ENCODE results near the gene SEPHS1. TPM values are rescaled to one million over a fixed set of nuclear protein-coding genes. Genes with fewer than 3 reads are reported as not detected.
"Not testable (repeated sequence)": the region's sequence is repeated elsewhere in the genome, so short reads cannot be mapped to it uniquely, and the experiment has no call there.

Gene SEPHS1
- total RNA-seq, 2 experiments from 2014 or later = 74.5 to 74.7 TPM

DNA sequence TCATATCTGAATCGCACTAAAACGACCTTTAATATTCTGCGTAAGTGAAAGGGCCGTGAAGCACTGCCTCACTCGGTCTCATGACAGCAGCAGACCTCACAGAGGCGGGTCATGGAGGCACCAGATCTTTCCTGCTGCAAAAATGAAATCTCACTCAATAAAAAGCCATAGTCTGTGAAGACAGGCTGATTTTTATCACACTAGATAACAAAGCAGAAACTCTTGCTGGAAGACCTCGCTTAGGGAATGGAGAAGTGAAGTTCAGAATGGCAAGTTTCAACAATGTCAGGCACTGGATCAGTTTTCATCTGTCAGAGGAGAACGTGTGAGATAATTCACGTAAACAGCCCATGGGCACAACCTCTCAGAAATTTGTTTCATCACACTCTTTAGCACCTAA, 8.0 kb downstream of the SEPHS1 start:
- Mint-ChIP-seq H3K4me3 (peak overlapping the region; percentile 39), H3K9me3 (ENCODE audit: low read depth) (no peaks in the 10 kb centered on the region), H3K36me3 (ENCODE audit: low read depth) (peaks cover 48% of the 10 kb centered on the region), H3K27me3 (no peaks in the 10 kb centered on the region), H3K27ac (peak overlapping the region; percentile 80), H3K4me1 (peaks cover 45% of the 10 kb centered on the region)
- no peak for DNase-seq
- intact Hi-C loops (cut with DNase I, micrococcal nuclease) = loop anchor here (2.0 to 10.0 kb wide), 2 partner anchors 15 to 1615 kb away; partner anchors contain the start of genes DCLRE1C (in 1 of the 2) and MEIG1 (in 1 of the 2)
- peak; percentile 26 for ATAC-seq
- CTCF ChIA-PET = no interaction called here
- POLR2A ChIA-PET = interaction anchor here (0.7 kb wide), 1 partner anchor 16 kb away, joined by 3 read pairs; no protein-coding TSS in a partner anchor

DNA sequence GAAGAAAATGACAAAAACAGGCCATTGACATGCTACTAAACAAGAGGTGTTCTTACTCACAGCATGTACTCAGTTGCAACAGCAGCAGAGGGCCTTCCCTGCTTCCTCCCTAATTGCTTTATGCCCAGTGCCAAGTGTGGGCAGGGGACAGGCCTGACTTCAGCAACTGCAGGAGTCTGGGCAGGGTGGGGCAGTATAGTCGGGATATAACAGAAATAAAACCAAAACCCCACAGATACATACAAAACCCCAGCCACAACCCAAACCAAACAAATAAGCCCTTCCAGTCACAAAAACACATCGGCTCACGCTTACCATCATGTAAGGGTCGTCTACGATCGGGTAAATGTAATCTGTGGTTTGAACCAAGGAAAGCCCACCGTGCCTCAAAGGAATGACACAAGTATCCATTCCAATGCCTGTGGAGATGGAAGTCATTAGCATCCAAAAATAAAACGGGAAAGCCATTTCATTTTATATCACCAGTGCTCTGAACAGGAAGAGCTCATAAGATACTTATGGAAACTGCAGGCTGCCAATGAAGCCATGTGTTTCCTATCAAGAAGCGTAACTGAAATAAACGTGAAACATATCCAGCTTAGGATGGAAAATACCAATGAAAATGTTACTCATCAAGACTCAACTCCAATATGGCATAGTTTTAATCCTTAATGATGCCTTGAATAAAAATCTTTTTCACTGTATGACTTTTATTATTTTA, 9.5 kb downstream of the SEPHS1 start:
- Mint-ChIP-seq H3K27me3 (no peaks in the 10 kb centered on the region), H3K4me3 (no peak overlapping the region), H3K4me1 (peaks cover 36% of the 10 kb centered on the region), H3K9me3 (ENCODE audit: low read depth) (no peaks in the 10 kb centered on the region), H3K36me3 (ENCODE audit: low read depth) (peaks cover 47% of the 10 kb centered on the region), H3K27ac (no peak overlapping the region)
- DNase-seq (no peak), ATAC-seq (no peak)
- ChIA-PET CTCF (interaction anchor here (0.6 to 0.9 kb wide), 2 partner anchors 35 to 274 kb away, joined by 3 to 4 read pairs; no protein-coding TSS in a partner anchor), POLR2A (no interaction called here)
- intact Hi-C loops (cut with DNase I, micrococcal nuclease) = no loop called here

- DNase-seq = no peak
- H3K4me3 Mint-ChIP-seq = no peak overlapping the region
- peak overlapping the region; percentile 24 for H3K27ac Mint-ChIP-seq
- H3K27me3 Mint-ChIP-seq = no peaks in the 10 kb centered on the region
- no peaks in the 10 kb centered on the region for H3K9me3 Mint-ChIP-seq (ENCODE audit: low read depth)
- H3K4me1 Mint-ChIP-seq = peaks cover 35% of the 10 kb centered on the region
- peaks cover 43% of the 10 kb centered on the region for H3K36me3 Mint-ChIP-seq (ENCODE audit: low read depth)
- intact Hi-C loops (cut with DNase I, micrococcal nuclease) = no loop called here
- ChIA-PET POLR2A (no interaction called here), CTCF (interaction anchor here (0.9 to 1.3 kb wide), 2 partner anchors 34 to 35 kb away, joined by 3 read pairs; no protein-coding TSS in a partner anchor)
- no peak for ATAC-seq
Observed at GRCh38 chr10:13337827-13338196, 10.3 kb downstream of the SEPHS1 start.

DNA sequence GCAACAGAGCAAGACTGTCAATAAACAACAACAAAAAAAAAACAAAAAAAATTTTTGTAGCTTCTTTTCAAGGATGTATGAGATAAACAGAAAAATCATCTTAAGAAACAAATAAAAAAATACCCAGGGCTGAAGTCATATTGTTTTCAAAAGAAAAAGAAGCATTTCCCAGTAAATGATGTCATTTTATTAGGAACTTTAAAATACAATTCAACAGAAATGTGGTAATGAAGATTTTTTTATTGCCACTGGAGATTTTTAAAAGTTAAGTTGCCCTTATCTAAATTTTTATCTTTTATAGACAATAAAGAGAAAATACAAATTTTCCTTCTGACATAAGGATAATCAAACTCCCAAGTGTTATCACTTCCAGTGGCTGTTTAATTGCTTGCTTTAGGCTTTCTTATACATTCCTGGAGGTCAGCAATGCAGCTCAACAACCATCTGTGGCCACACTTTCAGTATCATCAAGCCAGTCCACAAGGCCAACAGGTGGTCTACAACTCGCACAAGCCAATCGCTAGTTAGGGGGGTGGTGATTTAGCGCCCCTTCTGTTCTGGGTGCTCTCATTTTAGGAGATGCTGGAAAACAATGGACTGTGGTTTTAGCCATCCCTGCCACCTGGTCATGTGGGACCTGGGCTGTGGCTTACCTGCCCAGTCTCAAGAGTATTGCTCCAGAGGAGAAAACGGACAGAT, 10.8 kb downstream of the SEPHS1 start:
- intact Hi-C loops (cut with DNase I, micrococcal nuclease) = no loop called here

GRCh38 chr10:13335881-13336280, 12.2 kb downstream of the SEPHS1 start:
- ATAC-seq = no peak
- H3K36me3 Mint-ChIP-seq (ENCODE audit: low read depth) = peaks cover 53% of the 10 kb centered on the region
- peaks cover 25% of the 10 kb centered on the region for H3K4me1 Mint-ChIP-seq
- DNase-seq = no peak
- ChIA-PET CTCF (no interaction called here), POLR2A (interaction anchor here (0.6 kb wide), 1 partner anchor 49 kb away, joined by 3 read pairs; no protein-coding TSS in a partner anchor)
- H3K9me3 Mint-ChIP-seq (ENCODE audit: low read depth) = no peaks in the 10 kb centered on the region
- no peaks in the 10 kb centered on the region for H3K27me3 Mint-ChIP-seq
- intact Hi-C loops (cut with DNase I, micrococcal nuclease) = no loop called here
- no peak overlapping the region for H3K4me3 Mint-ChIP-seq
- H3K27ac Mint-ChIP-seq = no peak overlapping the region

More for the DNA sequence above, 10.8 kb downstream of the SEPHS1 start:
- ChIA-PET CTCF (interaction anchor here (1.3 kb wide), 1 partner anchor 35 kb away, joined by 3 read pairs; no protein-coding TSS in a partner anchor), POLR2A (no interaction called here)
- Mint-ChIP-seq H3K4me1 (peaks cover 34% of the 10 kb centered on the region), H3K27ac (no peak overlapping the region), H3K36me3 (ENCODE audit: low read depth) (peaks cover 41% of the 10 kb centered on the region), H3K27me3 (no peaks in the 10 kb centered on the region), H3K9me3 (ENCODE audit: low read depth) (no peaks in the 10 kb centered on the region), H3K4me3 (no peak overlapping the region)
- ATAC-seq (no peak), DNase-seq (no peak)

DNA sequence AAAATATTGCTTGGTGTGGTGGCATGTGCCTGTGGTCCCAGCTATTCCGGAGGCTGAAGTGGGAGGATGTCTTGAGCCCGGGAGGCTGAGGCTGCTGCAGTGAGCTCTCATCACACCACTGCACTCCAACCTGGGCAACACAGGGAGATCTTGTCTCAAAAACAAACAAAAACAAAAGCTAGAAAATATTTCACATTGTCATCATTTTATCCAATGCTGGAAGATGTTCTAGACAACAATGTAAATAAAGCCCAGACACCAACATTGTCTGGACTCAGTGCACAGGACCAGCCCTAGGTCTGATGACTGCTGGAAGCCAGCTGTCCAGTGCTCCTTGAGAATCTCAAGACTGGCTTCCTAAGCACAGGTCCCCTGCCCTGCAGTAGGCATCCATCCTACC, 13.5 kb downstream of the SEPHS1 start:
- H3K9me3 Mint-ChIP-seq (ENCODE audit: low read depth) = no peaks in the 10 kb centered on the region
- H3K27me3 Mint-ChIP-seq = no peaks in the 10 kb centered on the region
- no peak for ATAC-seq
- H3K36me3 Mint-ChIP-seq (ENCODE audit: low read depth) = peaks cover 58% of the 10 kb centered on the region
- no peak overlapping the region for H3K4me3 Mint-ChIP-seq
- CTCF ChIA-PET = no interaction called here
- H3K4me1 Mint-ChIP-seq = peaks cover 16% of the 10 kb centered on the region
- DNase-seq = no peak
- H3K27ac Mint-ChIP-seq = no peak overlapping the region
- intact Hi-C loops (cut with DNase I, micrococcal nuclease) = no loop called here
- POLR2A ChIA-PET = no interaction called here

DNA sequence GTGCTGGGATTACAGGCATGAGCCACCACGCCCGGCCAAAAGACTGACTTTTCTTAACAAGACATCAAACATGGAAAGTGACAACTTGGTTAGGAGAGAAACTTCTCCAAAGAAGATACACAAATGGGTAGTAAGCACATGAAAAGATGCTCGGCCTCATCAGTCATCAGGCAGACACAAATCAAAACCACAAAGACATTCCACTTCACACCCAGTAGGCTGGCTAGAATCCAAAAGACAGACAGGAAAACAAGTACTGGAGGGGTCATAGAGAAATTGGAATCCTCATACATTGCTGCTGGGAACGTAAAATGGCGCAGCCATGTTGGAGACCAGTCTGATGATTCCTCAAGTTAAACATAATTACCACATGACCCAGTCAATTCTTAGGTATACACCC, 16.4 kb downstream of the SEPHS1 start:
- H3K27me3 Mint-ChIP-seq = no peaks in the 10 kb centered on the region
- ATAC-seq (no peak), DNase-seq (no peak)
- H3K36me3 Mint-ChIP-seq (ENCODE audit: low read depth) = peaks cover 62% of the 10 kb centered on the region
- no peak overlapping the region for H3K27ac Mint-ChIP-seq
- H3K4me1 Mint-ChIP-seq = no peaks in the 10 kb centered on the region
- no peak overlapping the region for H3K4me3 Mint-ChIP-seq
- intact Hi-C loops (cut with DNase I, micrococcal nuclease) = no loop called here
- no peaks in the 10 kb centered on the region for H3K9me3 Mint-ChIP-seq (ENCODE audit: low read depth)
- ChIA-PET CTCF (no interaction called here), POLR2A (no interaction called here)

DNA sequence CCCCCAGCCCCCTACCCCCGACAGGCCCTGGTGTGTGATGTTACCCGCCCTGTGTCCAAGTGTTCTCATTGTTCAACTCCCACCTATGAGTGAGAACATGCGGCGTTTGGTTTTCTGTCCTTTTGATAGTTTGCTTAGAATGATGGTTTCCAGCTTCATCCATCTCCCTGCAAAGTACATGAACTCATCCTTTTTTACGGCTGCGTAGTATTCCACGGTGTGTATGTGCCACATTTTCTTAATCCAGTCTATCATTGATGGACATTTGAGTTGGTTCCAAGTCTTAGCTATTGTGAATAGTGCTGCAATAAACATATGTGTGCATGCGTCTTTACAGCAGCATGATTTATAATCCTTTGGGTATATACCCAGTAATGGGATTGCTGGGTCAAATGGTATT, 17.1 kb downstream of the SEPHS1 start:
- CTCF ChIA-PET = interaction anchor here (0.6 kb wide), 1 partner anchor 74 kb away, joined by 3 read pairs; no protein-coding TSS in a partner anchor
- DNase-seq; H3K27ac Mint-ChIP-seq; H3K4me1 Mint-ChIP-seq; H3K4me3 Mint-ChIP-seq; H3K9me3 Mint-ChIP-seq (ENCODE audit: low read depth); intact Hi-C loops (cut with DNase I, micrococcal nuclease); H3K27me3 Mint-ChIP-seq; POLR2A ChIA-PET; ATAC-seq: not testable (repeated sequence)
- H3K36me3 Mint-ChIP-seq (ENCODE audit: low read depth) = peaks cover 64% of the 10 kb centered on the region

- ATAC-seq = no peak
- DNase-seq = no peak
- Mint-ChIP-seq H3K4me1 (no peaks in the 10 kb centered on the region), H3K27ac (no peak overlapping the region), H3K36me3 (ENCODE audit: low read depth) (peaks cover 68% of the 10 kb centered on the region), H3K4me3 (no peak overlapping the region), H3K9me3 (ENCODE audit: low read depth) (no peaks in the 10 kb centered on the region), H3K27me3 (no peaks in the 10 kb centered on the region)
- intact Hi-C loops (cut with DNase I, micrococcal nuclease) = no loop called here
- ChIA-PET CTCF (interaction anchor here (1.5 to 1.6 kb wide), 2 partner anchors 27 to 62 kb away, joined by 3 to 4 read pairs; no protein-coding TSS in a partner anchor), POLR2A (no interaction called here)
Observed at GRCh38 chr10:13329565-13329964, 18.5 kb downstream of the SEPHS1 start.

- H3K4me1 Mint-ChIP-seq = no peaks in the 10 kb centered on the region
- intact Hi-C loops (cut with DNase I, micrococcal nuclease) = no loop called here
- CTCF ChIA-PET = no interaction called here
- ATAC-seq (no peak), DNase-seq (no peak)
- H3K27ac Mint-ChIP-seq = no peak overlapping the region
- no peaks in the 10 kb centered on the region for H3K9me3 Mint-ChIP-seq (ENCODE audit: low read depth)
- no peaks in the 10 kb centered on the region for H3K27me3 Mint-ChIP-seq
- peaks cover 67% of the 10 kb centered on the region for H3K36me3 Mint-ChIP-seq (ENCODE audit: low read depth)
- POLR2A ChIA-PET = no interaction called here
- no peak overlapping the region for H3K4me3 Mint-ChIP-seq
Observed at GRCh38 chr10:13328613-13329012, 19.5 kb downstream of the SEPHS1 start.

- Mint-ChIP-seq H3K4me3 (no peak overlapping the region), H3K27me3 (no peaks in the 10 kb centered on the region), H3K4me1 (no peaks in the 10 kb centered on the region), H3K27ac (no peak overlapping the region), H3K36me3 (ENCODE audit: low read depth) (peaks cover 64% of the 10 kb centered on the region), H3K9me3 (ENCODE audit: low read depth) (no peaks in the 10 kb centered on the region)
- DNase-seq = no peak
- ChIA-PET POLR2A (no interaction called here), CTCF (no interaction called here)
- intact Hi-C loops (cut with DNase I, micrococcal nuclease) = no loop called here
- ATAC-seq = no peak
Observed at GRCh38 chr10:13328126-13328525, 20.0 kb downstream of the SEPHS1 start.

GRCh38 chr10:13327534-13327933, 20.6 kb downstream of the SEPHS1 start:
- DNase-seq (no peak), ATAC-seq (no peak)
- POLR2A ChIA-PET = interaction anchor here (0.7 kb wide), 1 partner anchor 25 kb away, joined by 3 read pairs; no protein-coding TSS in a partner anchor
- CTCF ChIA-PET = no interaction called here
- Mint-ChIP-seq H3K27me3 (no peaks in the 10 kb centered on the region), H3K4me3 (no peak overlapping the region), H3K4me1 (no peaks in the 10 kb centered on the region), H3K9me3 (ENCODE audit: low read depth) (no peaks in the 10 kb centered on the region), H3K27ac (no peak overlapping the region), H3K36me3 (ENCODE audit: low read depth) (peaks cover 69% of the 10 kb centered on the region)
- intact Hi-C loops (cut with DNase I, micrococcal nuclease) = no loop called here

All from activated CD4-positive, alpha-beta T cell treated with anti-CD3 and anti-CD28 coated beads for 36 hours (primary cell).